GM12801 (cell line): ENCODE results near the gene TTC28.

Experiments used
- TF ChIP-seq, protein P1 (sequence below): IDR thresholded peaks from one replicate; pipeline ENCODE4 v1.5.1; 2011; ENCODE audit warnings: control low read depth; ENCODE audit not compliant: insufficient read length; ENCODE audit errors: extremely low read depth

TTC28 gene

DNA sequence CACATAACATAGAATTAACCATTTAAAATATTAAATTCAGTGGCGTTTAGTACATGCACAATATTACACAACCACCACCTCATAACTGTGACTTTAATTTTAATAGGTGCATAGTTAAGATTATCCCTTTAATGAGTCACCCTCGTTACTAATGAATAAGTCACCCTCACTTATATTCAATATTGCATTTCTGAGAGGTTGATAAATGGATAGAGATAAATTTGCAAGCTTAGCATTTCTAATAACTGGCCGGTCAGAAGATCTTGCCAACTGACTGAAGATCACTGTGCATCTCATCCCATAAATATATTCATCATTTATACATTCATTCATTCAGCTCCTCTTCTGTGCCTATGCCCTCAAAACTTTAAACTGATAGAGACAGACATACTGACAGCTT, 243.7 kb downstream of the TTC28 start:
- TF ChIP-seq, protein P1, sequence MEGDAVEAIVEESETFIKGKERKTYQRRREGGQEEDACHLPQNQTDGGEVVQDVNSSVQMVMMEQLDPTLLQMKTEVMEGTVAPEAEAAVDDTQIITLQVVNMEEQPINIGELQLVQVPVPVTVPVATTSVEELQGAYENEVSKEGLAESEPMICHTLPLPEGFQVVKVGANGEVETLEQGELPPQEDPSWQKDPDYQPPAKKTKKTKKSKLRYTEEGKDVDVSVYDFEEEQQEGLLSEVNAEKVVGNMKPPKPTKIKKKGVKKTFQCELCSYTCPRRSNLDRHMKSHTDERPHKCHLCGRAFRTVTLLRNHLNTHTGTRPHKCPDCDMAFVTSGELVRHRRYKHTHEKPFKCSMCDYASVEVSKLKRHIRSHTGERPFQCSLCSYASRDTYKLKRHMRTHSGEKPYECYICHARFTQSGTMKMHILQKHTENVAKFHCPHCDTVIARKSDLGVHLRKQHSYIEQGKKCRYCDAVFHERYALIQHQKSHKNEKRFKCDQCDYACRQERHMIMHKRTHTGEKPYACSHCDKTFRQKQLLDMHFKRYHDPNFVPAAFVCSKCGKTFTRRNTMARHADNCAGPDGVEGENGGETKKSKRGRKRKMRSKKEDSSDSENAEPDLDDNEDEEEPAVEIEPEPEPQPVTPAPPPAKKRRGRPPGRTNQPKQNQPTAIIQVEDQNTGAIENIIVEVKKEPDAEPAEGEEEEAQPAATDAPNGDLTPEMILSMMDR, result no peak

DNA sequence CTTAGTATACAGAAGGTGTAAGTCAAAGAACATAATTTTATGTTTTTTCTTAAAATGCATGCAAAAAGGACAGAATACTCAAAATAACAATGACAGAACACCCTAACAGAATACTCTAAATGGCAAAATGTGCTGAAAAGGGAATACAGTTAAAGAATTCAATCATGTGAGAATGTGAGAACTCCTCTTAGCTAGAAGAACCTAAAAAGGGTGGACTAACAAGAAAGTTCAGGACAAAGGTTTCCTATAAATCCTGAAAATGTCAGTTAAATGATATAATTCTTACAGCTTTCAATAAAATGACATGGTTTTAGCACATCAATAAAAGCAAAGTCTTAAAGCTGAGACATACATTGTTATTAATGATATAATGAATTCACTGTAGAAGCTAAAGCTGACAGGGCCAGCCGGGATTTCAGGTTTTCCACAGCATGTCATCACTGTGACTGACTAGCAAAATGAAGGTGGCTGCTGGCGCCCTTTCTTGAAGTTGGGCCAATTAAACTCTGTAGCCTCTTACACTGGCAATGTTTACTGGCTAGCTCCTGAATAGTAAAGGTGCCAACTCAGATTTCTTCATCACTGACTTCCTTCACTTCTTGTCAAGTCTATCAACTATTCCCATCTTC, 244.4 kb downstream of the TTC28 start:
- TF ChIP-seq, protein P1, result no peak

DNA sequence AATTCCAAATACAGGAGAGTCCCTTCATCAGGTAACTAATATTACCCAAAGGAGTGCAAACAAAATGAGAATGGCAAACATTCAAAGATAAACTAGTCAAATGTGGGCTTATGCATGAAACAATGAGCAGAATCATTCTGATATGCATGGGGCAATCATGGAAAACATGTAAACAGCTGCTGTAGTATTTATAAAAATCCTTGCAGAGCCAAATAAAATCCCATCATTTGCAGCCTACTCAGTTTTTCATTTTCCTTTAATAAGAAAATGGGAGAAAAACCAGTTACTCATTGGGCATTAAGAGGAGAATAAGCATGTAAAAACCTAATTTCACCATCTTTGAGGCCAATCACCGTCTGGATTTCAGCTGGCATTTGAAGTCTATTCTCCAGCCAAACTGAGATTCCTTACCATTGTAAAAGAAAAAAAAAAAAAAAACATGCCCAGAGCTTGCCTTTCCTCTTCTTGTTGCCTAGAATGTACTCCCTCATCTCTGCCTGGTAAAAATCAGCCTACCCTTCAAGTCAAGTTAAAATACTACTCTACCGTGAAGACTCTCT, 249.1 kb downstream of the TTC28 start:
- TF ChIP-seq, protein P1, result no peak

DNA sequence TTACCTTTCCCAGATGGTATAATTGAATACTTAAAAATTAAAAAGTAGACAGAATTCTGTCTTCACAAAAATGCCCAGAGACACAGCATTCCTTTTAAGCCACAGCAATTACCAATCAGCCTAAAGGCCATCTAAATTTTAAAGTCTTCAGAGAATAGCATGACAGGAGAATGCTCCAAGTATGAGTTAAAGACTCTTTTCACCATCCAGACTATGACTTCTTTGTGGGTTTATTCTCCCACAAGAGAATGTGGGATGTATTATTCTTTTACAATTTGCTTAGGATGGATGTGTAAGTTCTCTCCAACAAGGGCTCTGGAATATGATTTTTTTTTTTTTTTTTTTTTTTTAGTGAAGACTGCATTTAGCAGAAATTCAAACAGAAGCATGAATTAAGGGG, 249.9 kb downstream of the TTC28 start:
- TF ChIP-seq, protein P1, result no peak

DNA sequence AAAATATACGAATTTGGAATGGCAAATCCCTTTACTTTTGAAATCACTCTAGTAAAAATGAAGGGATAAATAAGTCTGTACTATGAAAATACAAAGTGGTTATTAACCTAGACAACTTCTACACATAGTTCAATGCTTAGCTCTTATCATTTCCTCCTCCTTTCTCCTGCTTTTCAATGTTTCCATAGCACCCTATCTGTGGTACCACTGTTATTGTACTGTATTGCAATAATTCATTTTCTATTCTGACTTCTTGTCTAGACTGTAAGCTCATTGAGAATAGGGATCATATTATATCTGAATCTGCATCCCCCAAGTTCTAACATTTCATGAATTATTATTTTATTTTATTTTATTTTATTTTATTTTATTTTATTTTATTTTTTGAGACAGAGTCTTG, 251.4 kb downstream of the TTC28 start:
- TF ChIP-seq, protein P1, result no peak

DNA sequence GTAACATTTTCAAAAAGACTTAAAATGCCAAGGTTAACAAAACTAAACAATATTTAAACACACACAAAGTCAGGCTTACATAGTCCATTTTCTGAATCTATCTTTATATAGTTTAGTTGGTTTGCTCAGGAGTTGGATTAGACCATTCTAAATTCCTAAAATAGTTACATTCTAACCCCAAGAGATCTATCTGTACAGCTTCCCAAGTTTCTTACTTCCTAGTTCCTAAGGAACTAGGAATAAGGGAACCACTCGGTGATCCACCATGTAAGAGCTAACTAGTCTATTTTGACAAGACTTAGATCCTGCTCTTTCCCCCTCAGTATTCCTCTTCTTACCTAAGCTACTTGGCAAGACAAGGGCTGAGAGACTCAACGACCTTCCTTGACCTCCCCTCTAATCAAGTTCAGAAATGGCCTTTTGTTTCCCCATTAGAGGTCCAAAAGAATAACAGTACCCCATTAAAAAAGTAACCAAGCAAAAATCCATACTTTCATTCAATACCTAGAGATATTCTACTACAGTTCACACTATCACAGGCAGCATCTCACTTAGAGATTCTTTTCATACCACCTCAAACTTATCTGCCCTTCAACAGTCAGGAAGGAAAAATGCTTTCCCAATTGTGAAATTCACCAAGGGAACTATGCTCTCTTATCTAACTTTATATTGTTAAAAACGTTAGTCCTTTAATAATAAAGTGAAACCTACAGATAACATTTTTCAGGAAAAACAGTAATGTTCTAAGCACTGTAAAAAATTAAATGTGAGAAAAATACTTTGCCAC, 253.1 kb downstream of the TTC28 start:
- TF ChIP-seq, protein P1, result no peak

DNA sequence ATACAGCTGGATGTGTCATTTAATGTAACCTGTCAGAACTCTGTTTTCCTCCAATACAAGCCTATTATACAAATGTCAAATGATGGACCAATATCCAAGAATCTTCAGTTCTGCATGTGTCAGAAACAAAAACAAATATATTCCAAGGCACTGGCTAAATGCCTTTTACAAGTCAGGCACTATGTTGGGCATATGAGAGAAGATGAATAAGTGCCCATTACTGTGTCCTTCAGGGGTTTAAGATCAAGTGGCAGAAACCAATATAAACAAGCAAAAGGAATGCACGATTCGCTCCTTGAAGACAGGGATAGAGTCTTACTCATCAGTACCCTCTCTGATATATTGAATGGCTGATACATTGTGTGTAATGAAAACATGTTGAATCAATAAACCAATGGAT, 254.4 kb downstream of the TTC28 start:
- TF ChIP-seq, protein P1, result no peak
